Caco-2 (cell line): Measurements from ENCODE around the gene AMBP. TPM values are rescaled to one million over a fixed set of nuclear protein-coding genes. Genes with fewer than 3 reads are reported as not detected.
A peak's percentile ranks its signal among the peaks of the same experiment; 100 is the strongest.
"Not testable (repeated sequence)": the region's sequence is repeated elsewhere in the genome, so short reads cannot be mapped to it uniquely, and the experiment has no call there.

Experiments
- BruUV-seq: library from RNA; stranded (reverse); fragments of 400-500 nt; replicated peaks from 2 replicates; lab custom pipeline; 2021; lab: Mats Ljungman, UMichigan
- CTCF ChIA-PET: fragments of 300-600 bp; sonication (Branson Sonifier 250); formaldehyde crosslinking; loops from one replicate; lab custom pipeline; 2022; ENCODE audit warnings: antibody characterized with exemption; lab: Charles Lee
- POLR2A ChIA-PET: fragments of 300-600 bp; sonication (Branson Sonifier 250); formaldehyde crosslinking; loops from one replicate; lab custom pipeline; 2022; ENCODE audit warnings: antibody characterized with exemption; lab: Charles Lee
- DNase-seq, 2 experiments: peaks; one replicate each; pipeline versions ENCODE4 v3.0.0 to v3.0.0-alpha.2; 2020 to 2022
- H3K27me3 ChIP-seq: replicated peaks from 2 replicates; pipeline ENCODE4 v1.6.0; 2011; ENCODE audit warnings: low read length; ENCODE audit not compliant: control insufficient read depth, insufficient read depth
- H3K36me3 ChIP-seq: 2 replicates; pipeline ENCODE4 v1.5.1; 2011; ENCODE audit warnings: low read length; ENCODE audit not compliant: control insufficient read depth, insufficient read depth
- H3K4me1 ChIP-seq: fragments of 250-450 bp; sonication (Bioruptor Pico); 2 replicates; pipeline ENCODE4 v1.5.1; 2020; ENCODE audit warnings: mild to moderate bottlenecking
- H3K4me3 ChIP-seq: 2 replicates; pipeline ENCODE4 v1.5.1; 2011; ENCODE audit warnings: low read depth, mild to moderate bottlenecking, control low read depth, low read length
- H3K9me3 ChIP-seq: fragments of 250-450 bp; sonication (Bioruptor Pico); 2 replicates; pipeline ENCODE4 v1.5.1; 2020; ENCODE audit warnings: mild to moderate bottlenecking, moderate library complexity
- H3K27ac Mint-ChIP-seq: one replicate; pipeline ENCODE4 v1.8.0; 2022; ENCODE audit warnings: mixed read lengths; ENCODE audit not compliant: unreplicated experiment
- H3K27me3 Mint-ChIP-seq: one replicate; pipeline ENCODE4 v1.8.0; 2022; ENCODE audit warnings: mixed read lengths; ENCODE audit not compliant: insufficient read depth, unreplicated experiment
- H3K36me3 Mint-ChIP-seq: one replicate; pipeline ENCODE4 v1.8.0; 2022; ENCODE audit warnings: mild to moderate bottlenecking, mixed read lengths; ENCODE audit not compliant: insufficient read depth, unreplicated experiment
- H3K4me1 Mint-ChIP-seq: one replicate; pipeline ENCODE4 v1.8.0; 2022; ENCODE audit warnings: low read depth, mixed read lengths; ENCODE audit not compliant: unreplicated experiment
- H3K4me3 Mint-ChIP-seq: one replicate; pipeline ENCODE4 v1.8.0; 2022; ENCODE audit warnings: mild to moderate bottlenecking, moderate library complexity, mixed read lengths; ENCODE audit not compliant: unreplicated experiment
- H3K9me3 Mint-ChIP-seq: one replicate; pipeline ENCODE4 v1.8.0; 2022; ENCODE audit warnings: mixed read lengths; ENCODE audit not compliant: unreplicated experiment
- intact Hi-C: fragments of 100-400 bp; cut with micrococcal nuclease; formaldehyde crosslinking; loops from one replicate; pipeline ENCODE4 v1.10.0; 2022; ENCODE audit not compliant: unreplicated experiment
- total RNA-seq: library from RNA; stranded (reverse); gene quantifications from 2 replicates; pipeline ENCODE4 v1.2.3, GENCODE V29; 2022
- TF ChIP-seq, protein P1 (sequence below), 2 experiments: fragments of 200-600 bp in 1 of 2; IDR thresholded peaks; 1 replicate in 1 of 2; 2 replicates in 1 of 2; pipeline versions ENCODE4 v1.5.1 to v1.8.0; 2011 to 2022; ENCODE audit warnings: antibody characterized with exemption in 1 of 2, control low read depth in 1 of 2, inconsistent platforms in 1 of 2, low read depth in 1 of 2, low read length in 1 of 2, mild to moderate bottlenecking in 1 of 2, moderate library complexity in 1 of 2; ENCODE audit not compliant: insufficient read depth in 1 of 2, severe bottlenecking in 1 of 2, unreplicated experiment in 1 of 2

The AMBP gene
- total RNA-seq, 1 experiment from 2014 or later: 2.2 TPM

GRCh38 chr9:114082763-114083412 lies 4.8 kb upstream of the AMBP start:
- ChIA-PET POLR2A (interaction anchor here (1.2 kb wide), 1 partner anchor 17 kb away, joined by 7 read pairs; the partner anchor contains the start of gene KIF12), CTCF (interaction anchor here (0.5 to 2.7 kb wide), 28 partner anchors 9 to 943 kb away, joined by 3 to 37 read pairs (median 4); partner anchors contain the start of genes COL27A1 and KIF12)
- peak overlapping the region; percentile 83 for H3K27ac Mint-ChIP-seq
- not testable (repeated sequence) for H3K9me3 Mint-ChIP-seq, H3K36me3 Mint-ChIP-seq, BruUV-seq, H3K36me3 ChIP-seq, H3K27me3 Mint-ChIP-seq, DNase-seq, H3K9me3 ChIP-seq, H3K27me3 ChIP-seq, H3K4me3 ChIP-seq
- H3K4me1 ChIP-seq: peaks cover 51% of the 10 kb centered on the region
- intact Hi-C loops: loop anchor here (1.0 to 5.0 kb wide), 7 partner anchors 15 to 346 kb away; partner anchors contain the start of gene COL27A1
- H3K4me3 Mint-ChIP-seq: peak overlapping the region; percentile 31
- TF ChIP-seq, protein P1, sequence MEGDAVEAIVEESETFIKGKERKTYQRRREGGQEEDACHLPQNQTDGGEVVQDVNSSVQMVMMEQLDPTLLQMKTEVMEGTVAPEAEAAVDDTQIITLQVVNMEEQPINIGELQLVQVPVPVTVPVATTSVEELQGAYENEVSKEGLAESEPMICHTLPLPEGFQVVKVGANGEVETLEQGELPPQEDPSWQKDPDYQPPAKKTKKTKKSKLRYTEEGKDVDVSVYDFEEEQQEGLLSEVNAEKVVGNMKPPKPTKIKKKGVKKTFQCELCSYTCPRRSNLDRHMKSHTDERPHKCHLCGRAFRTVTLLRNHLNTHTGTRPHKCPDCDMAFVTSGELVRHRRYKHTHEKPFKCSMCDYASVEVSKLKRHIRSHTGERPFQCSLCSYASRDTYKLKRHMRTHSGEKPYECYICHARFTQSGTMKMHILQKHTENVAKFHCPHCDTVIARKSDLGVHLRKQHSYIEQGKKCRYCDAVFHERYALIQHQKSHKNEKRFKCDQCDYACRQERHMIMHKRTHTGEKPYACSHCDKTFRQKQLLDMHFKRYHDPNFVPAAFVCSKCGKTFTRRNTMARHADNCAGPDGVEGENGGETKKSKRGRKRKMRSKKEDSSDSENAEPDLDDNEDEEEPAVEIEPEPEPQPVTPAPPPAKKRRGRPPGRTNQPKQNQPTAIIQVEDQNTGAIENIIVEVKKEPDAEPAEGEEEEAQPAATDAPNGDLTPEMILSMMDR (IDR thresholded peaks at IDR 0.05; ENCODE audit: insufficient read depth in 1 of 2, low read depth in 1 of 2, low read length in 1 of 2, severe bottlenecking in 1 of 2, unreplicated experiment in 1 of 2): peak in 1 of 2 experiments; percentile 3
- H3K4me1 Mint-ChIP-seq: peaks cover 33% of the 10 kb centered on the region

DNA sequence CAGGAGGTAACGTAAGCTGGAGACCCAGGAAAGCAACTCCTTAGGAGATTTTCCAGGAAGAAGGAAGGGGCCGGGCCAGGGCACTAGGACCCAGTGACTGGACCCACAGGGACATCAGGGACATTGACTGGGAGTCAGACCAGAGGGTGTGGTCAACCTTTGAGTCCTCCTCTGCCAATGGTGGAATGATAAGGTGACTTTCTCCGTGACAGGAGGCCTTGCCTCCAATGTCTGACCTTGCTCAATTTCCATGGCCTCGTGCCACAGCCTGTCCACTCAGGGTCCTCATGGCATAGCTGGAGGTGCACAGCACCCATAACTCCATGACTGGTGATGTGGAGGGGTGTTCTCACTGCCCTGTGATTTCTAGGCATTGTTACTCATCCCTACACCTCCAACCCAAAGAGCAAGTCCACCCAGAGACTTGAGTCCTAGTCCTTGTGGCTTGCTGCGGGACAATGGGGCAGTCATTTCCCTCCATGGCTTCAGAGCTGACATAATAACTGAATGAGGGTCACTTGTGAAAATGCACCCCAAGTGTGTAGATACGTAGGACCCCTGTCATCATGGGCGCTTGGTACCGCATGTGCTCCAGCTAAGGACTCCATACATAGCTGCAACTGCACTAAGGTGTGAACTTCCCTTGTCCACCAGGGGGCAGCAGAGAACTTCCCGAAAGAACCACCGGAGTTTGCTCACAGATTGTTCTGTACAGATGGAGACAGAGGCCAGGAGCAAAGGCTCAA lies 4.1 kb upstream of the AMBP start:
- BruUV-seq: no TSS peak
- intact Hi-C loops: loop anchor here (1.0 to 5.0 kb wide), 7 partner anchors 16 to 345 kb away; partner anchors contain the start of gene COL27A1
- H3K27me3 Mint-ChIP-seq: no peaks in the 10 kb centered on the region
- 0 out of 2 replicates have a peak, but pooled peaks cover 2% of the 10 kb centered on the region for H3K36me3 ChIP-seq
- peaks cover 5% of the 10 kb centered on the region for H3K36me3 Mint-ChIP-seq
- ChIA-PET POLR2A (interaction anchor here (1.2 kb wide), 1 partner anchor 17 kb away, joined by 7 read pairs; the partner anchor contains the start of gene KIF12), CTCF (interaction anchor here (0.5 to 2.7 kb wide), 28 partner anchors 9 to 943 kb away, joined by 3 to 37 read pairs (median 3); partner anchors contain the start of genes COL27A1 and KIF12)
- peaks cover 6% of the 10 kb centered on the region; the same call in 1 of the 2 replicates for H3K9me3 ChIP-seq
- peaks cover 40% of the 10 kb centered on the region for H3K4me1 Mint-ChIP-seq
- peak; percentile 92 to 93 for DNase-seq
- no peak overlapping the region for H3K4me3 ChIP-seq
- H3K4me1 ChIP-seq: peaks cover 52% of the 10 kb centered on the region
- H3K27ac Mint-ChIP-seq: peak overlapping the region; percentile 83
- no peaks in the 10 kb centered on the region for H3K27me3 ChIP-seq
- peak overlapping the region; percentile 31 for H3K4me3 Mint-ChIP-seq
- TF ChIP-seq, protein P1 (IDR thresholded peaks at IDR 0.05; ENCODE audit: insufficient read depth in 1 of 2, low read depth in 1 of 2, low read length in 1 of 2, severe bottlenecking in 1 of 2, unreplicated experiment in 1 of 2): peak; percentile 77 to 94
- H3K9me3 Mint-ChIP-seq: no peaks in the 10 kb centered on the region
